Common myeloid progenitor, CD34-positive (primary cell): Measurements from ENCODE around the gene CHRNA4.

Experiments
- CTCF ChIA-PET: fragments of 350-600 bp; sonication (Branson Sonifier 250); formaldehyde crosslinking; loops from one replicate; lab custom pipeline; 2021; ENCODE audit warnings: antibody characterized with exemption; lab: Charles Lee
- POLR2A ChIA-PET: fragments of 350-600 bp; sonication (Branson Sonifier 250); formaldehyde crosslinking; loops from one replicate; lab custom pipeline; 2021; ENCODE audit warnings: antibody characterized with exemption; lab: Charles Lee
- DNase-seq, 3 donors: peaks; one replicate each; pipeline versions ENCODE4 v3.0.0 to v3.0.0-alpha.2; 2013
- H3K27ac ChIP-seq, 2 experiments: 1 replicate in 1 of 2; 2 replicates in 1 of 2; pipeline ENCODE4 v1.7.0; 2013; ENCODE audit warnings: inconsistent platforms in 2 of 2, low read length in 2 of 2, mild to moderate bottlenecking in 2 of 2, low read depth in 1 of 2, moderate library complexity in 1 of 2; ENCODE audit not compliant: severe bottlenecking in 2 of 2, insufficient read depth in 1 of 2, poor library complexity in 1 of 2
- H3K27me3 ChIP-seq, 5 experiments: replicated peaks in 2 of 5; 1 replicate in 3 of 5; 2 replicates in 2 of 5; pipeline versions ENCODE4 v1.6.1 to v1.7.0; 2013; ENCODE audit warnings: low read length in 4 of 5, mild to moderate bottlenecking in 2 of 5, moderate library complexity in 2 of 5, inconsistent platforms in 1 of 5; ENCODE audit not compliant: insufficient read depth in 5 of 5, control insufficient read depth in 4 of 5
- H3K36me3 ChIP-seq, 4 experiments: 1 replicate in 2 of 4; 2 replicates in 2 of 4; pipeline versions ENCODE4 v1.6.1 to v1.7.0; 2013; ENCODE audit warnings: low read length in 3 of 4, control low read depth in 1 of 4, mild to moderate bottlenecking in 1 of 4; ENCODE audit not compliant: control insufficient read depth in 4 of 4, insufficient read depth in 4 of 4
- H3K4me1 ChIP-seq, 4 experiments: 1 replicate in 3 of 4; 2 replicates in 1 of 4; pipeline versions ENCODE4 v1.6.1 to v1.7.1; 2013; ENCODE audit warnings: low read length in 3 of 4, mild to moderate bottlenecking in 3 of 4, control low read depth in 1 of 4, inconsistent platforms in 1 of 4, moderate library complexity in 1 of 4; ENCODE audit not compliant: control insufficient read depth in 4 of 4, insufficient read depth in 4 of 4; ENCODE audit errors: control extremely low read depth in 1 of 4
- H3K4me3 ChIP-seq, 7 experiments: 1 replicate in 4 of 7; 2 replicates in 3 of 7; pipeline versions ENCODE4 v1.5.1 to v1.7.0; 2013; ENCODE audit warnings: mild to moderate bottlenecking in 7 of 7, low read length in 6 of 7, moderate library complexity in 6 of 7, inconsistent platforms in 2 of 7, low read depth in 2 of 7, control low read depth in 1 of 7; ENCODE audit not compliant: insufficient read depth in 4 of 7, control insufficient read depth in 1 of 7; ENCODE audit errors: extremely low read depth in 1 of 7
- H3K9me3 ChIP-seq, 5 experiments: 1 replicate in 4 of 5; 2 replicates in 1 of 5; pipeline versions ENCODE4 v1.6.1 to v1.7.1; 2013; ENCODE audit warnings: low read length in 4 of 5, mild to moderate bottlenecking in 2 of 5, inconsistent platforms in 1 of 5, low read depth in 1 of 5, moderate library complexity in 1 of 5; ENCODE audit not compliant: control insufficient read depth in 4 of 5, insufficient read depth in 2 of 5; ENCODE audit errors: control extremely low read depth in 1 of 5
- WGBS: methylation state at CpG from one replicate; pipeline ENCODE4 v1.1.5; 2013; ENCODE audit not compliant: insufficient coverage; 5-methylcytosine and 5-hydroxymethylcytosine counted together

The CHRNA4 gene

DNA sequence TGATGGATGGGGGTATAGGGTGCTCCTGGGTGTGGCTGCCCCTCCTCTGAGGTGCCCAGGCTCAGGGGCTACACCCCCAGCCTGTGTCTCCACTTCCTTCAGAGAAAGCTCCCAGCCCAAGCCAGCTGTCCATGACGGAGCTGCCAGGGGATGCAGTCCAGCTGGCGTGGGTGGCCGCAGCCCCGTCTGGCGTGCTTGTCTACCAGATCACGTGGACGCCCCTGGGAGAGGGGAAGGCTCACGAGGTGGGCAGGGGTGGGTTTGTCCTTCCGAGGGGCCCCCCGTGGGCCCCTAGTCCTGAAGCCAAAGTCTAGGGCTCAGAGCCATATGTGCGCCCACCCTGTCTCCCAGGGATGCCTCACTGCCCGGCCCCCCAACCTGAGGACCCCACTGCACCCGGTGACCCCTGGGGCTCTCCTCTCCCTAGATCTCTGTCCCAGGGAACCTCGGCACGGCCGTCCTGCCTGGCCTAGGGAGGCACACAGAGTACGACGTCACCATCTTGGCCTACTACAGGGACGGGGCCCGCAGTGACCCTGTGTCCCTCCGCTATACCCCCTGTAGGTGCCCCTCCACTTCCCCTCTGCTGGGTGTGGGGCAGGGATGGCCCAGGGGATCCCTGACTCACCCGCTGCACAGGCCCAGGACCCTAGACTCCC is 48.3 kb downstream of the CHRNA4 start:
- Histone ChIP-seq H3K4me1 (no peaks in the 10 kb centered on the region), H3K27ac (no peak overlapping the region), H3K4me3 (no peak overlapping the region), H3K36me3 (no peaks in the 10 kb centered on the region), H3K27me3 (peaks cover 0 to 8% (median 0%) of the 10 kb centered on the region in 5 experiments), H3K9me3 (no peaks in the 10 kb centered on the region)
- ChIA-PET POLR2A (no interaction called here), CTCF (no interaction called here)
- DNase-seq: no peak
- 95% methylated on average over 22 of the region's 22 CpGs for WGBS

DNA sequence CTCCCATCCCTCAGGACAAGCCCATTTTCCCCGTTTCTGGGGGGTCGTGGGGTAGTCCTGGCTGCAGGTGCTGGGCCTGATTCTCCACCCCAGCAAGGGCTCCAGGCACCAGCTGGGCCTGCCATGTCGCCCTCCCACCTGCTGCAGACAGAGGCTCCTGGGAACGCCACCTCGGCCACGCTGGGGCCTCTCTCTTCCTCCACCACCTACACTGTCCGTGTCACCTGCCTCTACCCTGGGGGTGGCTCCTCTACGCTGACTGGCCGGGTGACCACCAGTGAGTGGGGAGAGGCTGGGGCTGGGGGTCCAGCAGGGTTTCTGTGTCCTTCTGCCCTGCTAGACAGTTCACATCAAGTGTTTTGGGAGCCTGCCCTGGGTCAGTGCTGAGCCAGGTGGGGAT is 48.9 kb downstream of the CHRNA4 start:
- Histone ChIP-seq H3K9me3 (no peaks in the 10 kb centered on the region), H3K27ac (no peak overlapping the region), H3K27me3 (peaks cover 0 to 8% (median 0%) of the 10 kb centered on the region in 5 experiments), H3K4me1 (no peaks in the 10 kb centered on the region), H3K36me3 (no peaks in the 10 kb centered on the region), H3K4me3 (no peak overlapping the region)
- POLR2A ChIA-PET: no interaction called here
- CTCF ChIA-PET: no interaction called here
- no peak for DNase-seq
- 92% methylated on average over 4 of the region's 9 CpGs for WGBS

DNA sequence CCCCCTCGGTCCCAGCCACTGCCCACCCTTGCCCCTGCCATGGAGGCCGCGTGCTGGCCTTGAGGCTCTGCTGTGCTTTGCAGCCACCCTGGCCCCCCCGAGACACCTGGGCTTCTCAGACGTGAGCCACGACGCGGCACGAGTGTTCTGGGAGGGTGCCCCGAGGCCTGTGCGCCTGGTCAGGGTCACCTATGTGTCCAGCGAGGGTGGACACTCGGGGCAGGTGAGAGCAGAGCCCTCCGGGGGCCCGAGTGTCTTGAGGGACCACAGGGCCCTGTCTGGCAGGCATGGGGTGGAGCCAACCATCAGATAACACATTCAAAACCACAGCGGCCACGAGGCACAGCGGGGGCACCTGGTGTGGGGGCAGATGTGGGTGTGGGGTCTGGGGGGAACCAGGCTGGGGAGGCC is 49.3 kb downstream of the CHRNA4 start:
- CTCF ChIA-PET: interaction anchor here (5.3 kb wide), 1 partner anchor 71 kb away, joined by 55 read pairs; no protein-coding TSS in a partner anchor

DNA sequence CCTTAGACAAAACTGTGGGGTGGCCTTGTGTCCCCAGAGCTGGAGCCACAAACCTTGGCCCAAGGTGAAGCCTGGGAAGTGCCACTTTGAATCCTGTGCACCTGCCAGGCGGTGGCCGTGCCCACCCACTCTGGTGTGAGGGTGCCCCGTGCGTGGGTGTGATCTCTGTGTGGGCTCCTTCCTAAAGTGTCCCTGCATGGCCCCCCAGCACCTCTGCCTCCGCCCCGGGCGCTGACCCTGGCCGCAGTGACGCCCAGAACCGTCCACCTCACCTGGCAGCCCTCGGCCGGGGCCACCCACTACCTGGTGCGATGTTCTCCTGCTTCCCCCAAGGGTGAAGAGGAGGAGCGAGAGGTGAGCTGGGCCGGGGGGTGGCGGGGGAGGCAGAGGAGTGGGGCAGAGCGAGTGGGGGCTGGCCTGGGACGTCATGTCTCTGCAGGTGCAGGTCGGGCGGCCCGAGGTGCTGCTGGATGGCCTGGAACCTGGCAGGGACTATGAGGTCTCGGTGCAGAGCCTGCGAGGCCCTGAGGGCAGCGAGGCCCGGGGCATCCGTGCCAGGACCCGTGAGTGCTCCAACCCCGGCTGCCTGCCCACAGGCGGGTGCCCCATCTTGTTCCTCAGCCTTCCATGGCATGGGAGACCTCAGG is 49.8 kb downstream of the CHRNA4 start:
- CTCF ChIA-PET: interaction anchor here (0.6 to 5.3 kb wide), 5 partner anchors 8 to 72 kb away, joined by 3 to 55 read pairs (median 9); no protein-coding TSS in a partner anchor
- H3K4me3 ChIP-seq: no peak overlapping the region
- peaks cover 0 to 8% (median 0%) of the 10 kb centered on the region in 5 experiments for H3K27me3 ChIP-seq
- WGBS: 96% methylated on average over 24 of the region's 29 CpGs
- no peak for DNase-seq
- H3K27ac ChIP-seq: no peak overlapping the region
- no peaks in the 10 kb centered on the region for H3K36me3 ChIP-seq
- POLR2A ChIA-PET: no interaction called here
- no peaks in the 10 kb centered on the region for H3K9me3 ChIP-seq
- no peaks in the 10 kb centered on the region for H3K4me1 ChIP-seq

More for the DNA sequence above, 49.3 kb downstream of the CHRNA4 start:
- DNase-seq: no peak
- Histone ChIP-seq H3K27ac (no peak overlapping the region), H3K36me3 (no peaks in the 10 kb centered on the region), H3K4me1 (no peaks in the 10 kb centered on the region), H3K4me3 (no peak overlapping the region), H3K27me3 (peaks cover 0 to 8% (median 0%) of the 10 kb centered on the region in 5 experiments), H3K9me3 (no peaks in the 10 kb centered on the region)
- POLR2A ChIA-PET: no interaction called here
- WGBS: 91% methylated on average over 12 of the region's 18 CpGs

DNA sequence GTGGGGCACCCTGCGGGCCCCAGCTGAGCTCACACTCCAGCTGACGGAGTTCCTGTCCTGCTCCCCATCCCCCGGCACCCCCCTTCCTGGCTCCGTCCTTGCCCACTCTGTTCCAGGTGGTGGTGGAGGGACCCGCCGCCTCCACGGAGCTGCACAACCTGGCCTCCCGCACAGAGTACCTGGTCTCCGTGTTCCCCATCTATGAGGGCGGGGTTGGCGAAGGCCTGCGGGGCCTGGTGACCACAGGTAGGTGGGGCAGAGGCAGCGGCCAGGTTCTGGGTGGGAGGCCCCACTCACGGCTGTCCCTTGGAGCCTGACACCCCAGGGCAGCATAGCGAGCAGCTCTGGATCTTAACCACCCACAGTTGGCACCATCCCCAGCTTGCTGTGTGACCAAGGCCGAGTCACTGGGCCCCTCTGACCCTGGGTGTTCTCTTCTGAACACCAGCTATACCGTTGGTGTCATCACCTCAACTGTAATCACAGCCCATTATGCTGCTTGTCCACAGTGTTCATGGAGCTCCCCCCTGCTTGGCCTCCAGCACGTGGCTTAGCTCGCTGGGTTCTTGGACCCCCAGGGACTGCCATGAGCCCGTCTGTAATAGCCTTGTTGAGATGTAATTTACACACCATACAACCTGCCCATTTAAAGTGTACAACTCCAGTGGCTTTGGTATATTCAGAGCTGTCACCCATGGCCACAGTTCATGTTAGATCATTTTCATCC is 50.7 kb downstream of the CHRNA4 start:
- no peak for DNase-seq
- CTCF ChIA-PET: interaction anchor here (0.6 to 5.3 kb wide), 9 partner anchors 9 to 74 kb away, joined by 3 to 55 read pairs (median 6); no protein-coding TSS in a partner anchor
- peaks cover 0 to 12% (median under 1%) of the 10 kb centered on the region in 5 experiments for H3K27me3 ChIP-seq

DNA sequence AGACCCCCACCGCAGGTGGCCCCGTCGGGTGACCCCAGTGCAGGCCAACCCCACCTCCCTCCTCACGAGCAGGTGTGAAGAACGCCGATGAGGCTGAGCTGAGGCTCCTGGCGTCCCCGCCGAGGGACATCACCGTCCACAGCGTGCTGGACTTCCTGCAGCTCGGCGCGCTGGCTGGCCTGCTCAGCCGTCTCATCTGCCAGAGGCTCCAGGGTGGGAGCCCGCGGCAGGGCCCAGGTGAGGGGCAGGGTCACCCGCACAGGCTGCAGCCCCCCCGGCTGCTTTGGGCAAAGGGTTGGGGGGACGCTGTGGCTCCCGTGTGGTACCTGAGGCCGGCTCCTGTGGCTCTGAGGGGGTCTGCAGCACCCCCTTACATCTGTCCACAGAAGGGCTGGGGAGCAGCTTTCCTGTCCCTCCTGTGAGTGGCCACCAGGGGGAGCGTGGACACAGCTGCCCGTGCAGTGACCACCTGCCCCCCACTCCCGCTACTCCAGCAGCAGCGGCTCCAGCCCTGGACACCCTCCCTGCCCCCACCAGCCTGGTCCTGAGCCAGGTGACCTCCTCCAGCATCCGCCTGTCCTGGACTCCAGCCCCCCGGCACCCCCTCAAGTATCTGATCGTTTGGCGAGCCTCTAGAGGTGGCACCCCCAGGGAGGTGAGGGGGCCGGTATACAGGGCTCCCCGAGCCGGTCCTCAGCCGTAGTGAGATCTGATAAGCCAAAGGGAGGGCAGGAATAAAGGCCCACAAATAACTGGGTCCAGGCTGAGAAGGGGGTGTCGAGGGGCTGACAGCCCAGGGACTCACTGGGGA is 51.7 kb downstream of the CHRNA4 start:
- Histone ChIP-seq H3K9me3 (no peaks in the 10 kb centered on the region), H3K27ac (no peak overlapping the region), H3K4me3 (no peak overlapping the region), H3K4me1 (no peaks in the 10 kb centered on the region), H3K27me3 (peaks cover 0 to 15% (median 3%) of the 10 kb centered on the region in 5 experiments), H3K36me3 (no peaks in the 10 kb centered on the region)
- peak; percentile 19 to 46 (median 44) for DNase-seq
- ChIA-PET POLR2A (interaction anchor here (0.6 to 1.0 kb wide), 2 partner anchors 50 to 72 kb away, joined by 4 to 5 read pairs; no protein-coding TSS in a partner anchor), CTCF (interaction anchor here (0.9 to 5.3 kb wide), 11 partner anchors 9 to 74 kb away, joined by 3 to 55 read pairs (median 4); no protein-coding TSS in a partner anchor)
- 59% methylated on average over 33 of the region's 35 CpGs for WGBS

More for the DNA sequence above, 50.7 kb downstream of the CHRNA4 start:
- H3K4me3 ChIP-seq: no peak overlapping the region
- POLR2A ChIA-PET: no interaction called here
- no peaks in the 10 kb centered on the region for H3K4me1 ChIP-seq
- H3K27ac ChIP-seq: no peak overlapping the region
- H3K36me3 ChIP-seq: no peaks in the 10 kb centered on the region
- H3K9me3 ChIP-seq: no peaks in the 10 kb centered on the region
- WGBS: 96% methylated on average over 8 of the region's 20 CpGs
